ENCODE results near the gene DMBT1. TPM values are rescaled to one million over a fixed set of nuclear protein-coding genes. Genes with fewer than 3 reads are reported as not detected.

DMBT1 gene
- total RNA-seq, 2 experiments from 2014 or later, result not detected

GRCh38 chr10:122531939-122532338 is 28.6 kb upstream of the DMBT1 start:
- Histone ChIP-seq H3K9me3 (ENCODE audit: low read length) (no peaks in the 10 kb centered on the region), H2AFZ (ENCODE audit: low read length) (no peak overlapping the region), H3K27ac (ENCODE audit: low read depth, low read length, poor library complexity, severe bottlenecking) (no peak overlapping the region), H3K4me2 (ENCODE audit: low read length) (no peak overlapping the region), H3K4me1 (ENCODE audit: insufficient read depth, low read length, poor library complexity, severe bottlenecking) (no peaks in the 10 kb centered on the region), H3K4me3 (ENCODE audit: low read depth, low read length, poor library complexity, severe bottlenecking) (no peak overlapping the region), H3K9me2 (ENCODE audit: insufficient read depth, low read length) (no peaks in the 10 kb centered on the region), H4K20me1 (ENCODE audit: insufficient read depth, low read length) (no peaks in the 10 kb centered on the region), H3K79me2 (ENCODE audit: insufficient read depth, low read depth, low read length) (no peaks in the 10 kb centered on the region), H3K36me3 (ENCODE audit: insufficient read depth, low read length) (no peaks in the 10 kb centered on the region)
- BruUV-seq (replicated peaks), result no TSS peak
- no peak for DNase-seq (ENCODE audit: low spot score)
- ChIA-PET POLR2A (no interaction called here), CTCF (ENCODE audit: unreplicated experiment) (no interaction called here)
- intact Hi-C loops (cut with micrococcal nuclease; ENCODE audit: unreplicated experiment), result no loop called here
- TF ChIP-seq EZH2phosphoT487 (IDR thresholded peaks at IDR 0.05; ENCODE audit: borderline replicate concordance, low read depth, low read length), result no peak
- no peak for TF ChIP-seq CTCF (conservative IDR thresholded peaks at IDR 0.05; ENCODE audit: low read length)

DNA sequence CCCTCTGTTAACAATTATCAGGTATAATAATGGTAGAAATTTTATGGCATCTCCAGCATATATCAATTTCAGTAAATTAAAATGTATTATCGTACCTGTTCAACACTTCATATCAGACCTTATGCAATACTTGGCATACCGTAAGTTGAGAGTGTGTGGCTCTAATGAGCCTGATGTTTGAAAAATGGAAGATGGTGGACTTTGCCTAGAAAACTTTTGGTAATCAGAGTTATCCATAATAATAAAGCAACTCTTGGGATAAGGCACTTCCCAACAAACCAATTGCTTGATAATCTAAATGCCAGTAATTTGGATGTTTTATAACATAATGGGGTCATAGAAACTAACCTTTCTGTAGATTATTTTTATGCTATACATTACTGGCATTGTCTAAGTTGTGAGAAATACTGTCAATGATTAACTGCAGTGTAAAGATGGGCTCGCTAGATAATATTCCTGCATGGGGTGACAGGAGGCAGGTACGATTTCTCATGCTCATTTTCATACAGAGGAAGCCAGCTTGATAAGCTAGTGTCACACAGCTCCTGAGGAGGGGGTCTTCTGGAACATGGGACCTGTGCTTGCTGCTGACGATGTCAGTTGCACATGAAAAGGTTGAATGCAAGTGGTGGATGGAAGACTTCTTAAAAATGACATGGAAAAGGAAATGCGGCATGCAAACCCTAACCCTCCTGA is 27.8 kb upstream of the DMBT1 start:
- no peak for DNase-seq (ENCODE audit: low spot score)
- intact Hi-C loops (cut with micrococcal nuclease; ENCODE audit: unreplicated experiment), result no loop called here
- POLR2A ChIA-PET, result no interaction called here
- H3K9me2 ChIP-seq (ENCODE audit: insufficient read depth, low read length), result no peaks in the 10 kb centered on the region
- TF ChIP-seq CTCF (conservative IDR thresholded peaks at IDR 0.05; ENCODE audit: low read length), result no peak
- TF ChIP-seq EZH2phosphoT487 (IDR thresholded peaks at IDR 0.05; ENCODE audit: borderline replicate concordance, low read depth, low read length), result no peak
- H3K9me3 ChIP-seq (ENCODE audit: low read length), result no peaks in the 10 kb centered on the region
- no peaks in the 10 kb centered on the region for H3K79me2 ChIP-seq (ENCODE audit: insufficient read depth, low read depth, low read length)
- BruUV-seq (replicated peaks), result no TSS peak
- no peak overlapping the region for H3K4me2 ChIP-seq (ENCODE audit: low read length)
- CTCF ChIA-PET (ENCODE audit: unreplicated experiment), result no interaction called here
- no peaks in the 10 kb centered on the region for H3K4me1 ChIP-seq (ENCODE audit: insufficient read depth, low read length, poor library complexity, severe bottlenecking)
- no peak overlapping the region for H3K27ac ChIP-seq (ENCODE audit: low read depth, low read length, poor library complexity, severe bottlenecking)
- H3K4me3 ChIP-seq (ENCODE audit: low read depth, low read length, poor library complexity, severe bottlenecking), result no peak overlapping the region
- no peak overlapping the region for H2AFZ ChIP-seq (ENCODE audit: low read length)
- no peaks in the 10 kb centered on the region for H3K36me3 ChIP-seq (ENCODE audit: insufficient read depth, low read length)
- H4K20me1 ChIP-seq (ENCODE audit: insufficient read depth, low read length), result no peaks in the 10 kb centered on the region

- no peak for TF ChIP-seq CTCF (conservative IDR thresholded peaks at IDR 0.05; ENCODE audit: low read length)
- no peak for TF ChIP-seq EZH2phosphoT487 (IDR thresholded peaks at IDR 0.05; ENCODE audit: borderline replicate concordance, low read depth, low read length)
- no peak overlapping the region for H3K27ac ChIP-seq (ENCODE audit: low read depth, low read length, poor library complexity, severe bottlenecking)
- no peaks in the 10 kb centered on the region for H3K9me2 ChIP-seq (ENCODE audit: insufficient read depth, low read length)
- H3K9me3 ChIP-seq (ENCODE audit: low read length), result no peaks in the 10 kb centered on the region
- ChIA-PET POLR2A (no interaction called here), CTCF (ENCODE audit: unreplicated experiment) (no interaction called here)
- no peak overlapping the region for H2AFZ ChIP-seq (ENCODE audit: low read length)
- H3K79me2 ChIP-seq (ENCODE audit: insufficient read depth, low read depth, low read length), result no peaks in the 10 kb centered on the region
- no peaks in the 10 kb centered on the region for H3K4me1 ChIP-seq (ENCODE audit: insufficient read depth, low read length, poor library complexity, severe bottlenecking)
- BruUV-seq (replicated peaks), result no TSS peak
- H3K4me3 ChIP-seq (ENCODE audit: low read depth, low read length, poor library complexity, severe bottlenecking), result no peak overlapping the region
- no peak overlapping the region for H3K4me2 ChIP-seq (ENCODE audit: low read length)
- no peaks in the 10 kb centered on the region for H3K36me3 ChIP-seq (ENCODE audit: insufficient read depth, low read length)
- no peaks in the 10 kb centered on the region for H4K20me1 ChIP-seq (ENCODE audit: insufficient read depth, low read length)
- DNase-seq (ENCODE audit: low spot score), result no peak
- intact Hi-C loops (cut with micrococcal nuclease; ENCODE audit: unreplicated experiment), result no loop called here
Observed at GRCh38 chr10:122537545-122537944, 23.0 kb upstream of the DMBT1 start.

Data from OCI-LY7 (cell line).